ENCODE results near the gene ANKRD36. TPM values are rescaled to one million over a fixed set of nuclear protein-coding genes. Genes with fewer than 3 reads are reported as not detected.
"Not testable (repeated sequence)": the region's sequence is repeated elsewhere in the genome, so short reads cannot be mapped to it uniquely, and the experiment has no call there.

The ANKRD36 gene
- 10 to 100 TPM; 17.1 to 32.1 (median 26.4) TPM for total RNA-seq
- long read RNA-seq, donor 1, partial matches to known transcripts: 0 of 12 reads
- long read RNA-seq, donor 1, other reads (novel, unspliced or antisense): 12 of 12 reads
- long read RNA-seq, donor 2, partial matches to known transcripts: 0 of 2 reads
- long read RNA-seq, donor 2, other reads (novel, unspliced or antisense): 2 of 2 reads

DNA sequence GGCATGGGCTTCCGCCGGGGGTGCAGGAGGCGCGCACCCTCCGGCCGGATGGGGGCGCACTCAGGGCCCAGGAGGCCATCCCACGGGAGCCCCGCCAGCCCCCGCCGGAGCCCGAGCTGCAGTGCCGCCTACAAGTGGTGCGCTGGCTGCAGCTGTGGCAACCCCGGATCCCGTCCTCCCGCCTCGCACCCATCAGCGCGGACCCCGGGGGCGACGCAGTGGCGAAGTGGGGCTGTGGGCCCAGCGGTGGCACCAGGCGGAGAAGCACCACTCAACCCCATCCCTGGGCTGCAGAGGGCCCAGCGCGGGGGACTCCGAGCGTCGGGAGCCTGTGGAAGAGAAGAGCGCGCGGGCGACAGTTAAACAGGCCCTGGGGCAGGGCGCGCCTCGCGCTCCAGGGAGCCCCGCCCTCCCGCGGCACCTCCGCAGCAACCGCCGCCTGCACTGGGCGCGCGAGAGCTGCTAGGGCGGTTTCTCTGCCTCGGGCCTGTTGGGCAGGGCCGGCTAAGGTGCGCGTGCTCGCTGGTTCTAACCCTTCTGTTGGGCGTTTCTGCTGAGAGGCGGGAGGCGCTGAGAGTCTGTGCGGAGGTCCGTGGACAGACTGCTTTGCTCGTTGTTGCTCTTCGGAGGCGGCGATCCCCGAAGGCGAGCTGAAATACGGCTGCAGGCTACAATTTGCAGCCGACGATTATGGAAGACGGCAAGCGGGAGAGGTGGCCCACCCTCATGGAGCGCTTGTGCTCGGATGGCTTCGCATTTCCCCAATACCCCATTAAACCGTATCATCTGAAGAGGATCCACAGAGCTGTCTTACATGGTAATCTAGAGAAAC, at the start of gene ANKRD36:
TSS of gene ANKRD36 (plus strand) at position 104 of the 832 bp plus-strand sequence. CDS start at position 691, 587 bp downstream.
- peak; percentile 73 for TF ChIP-seq CTCF (IDR thresholded peaks at IDR 0.05)
- H3K36me3 ChIP-seq (ENCODE audit: low read depth); H3K4me1 ChIP-seq (ENCODE audit: low read depth); H3K9me3 ChIP-seq; intact Hi-C loops (cut with DNase I, micrococcal nuclease): not testable (repeated sequence)
- peak within 1 kb of the TSS; percentile 30 for H3K4me3 ChIP-seq
- ATAC-seq: peak; percentile 93
- DNase-seq: peak; percentile 81 to 91 (median 88)

- ATAC-seq; H3K9me3 ChIP-seq; H3K4me1 ChIP-seq (ENCODE audit: low read depth); H3K4me3 ChIP-seq; intact Hi-C loops (cut with DNase I, micrococcal nuclease); DNase-seq; H3K36me3 ChIP-seq (ENCODE audit: low read depth): not testable (repeated sequence)
Observed at GRCh38 chr2:97066030-97066429, 46.9 kb upstream of the ANKRD36 start.

- no peaks in the 10 kb centered on the region for H3K36me3 ChIP-seq (ENCODE audit: low read depth)
- H3K9me3 ChIP-seq: no peaks in the 10 kb centered on the region
- H3K4me3 ChIP-seq: no peak overlapping the region
- intact Hi-C loops (cut with DNase I, micrococcal nuclease): no loop called here
- TF ChIP-seq CTCF (IDR thresholded peaks at IDR 0.05): no peak
- no peak for ATAC-seq
- H3K4me1 ChIP-seq (ENCODE audit: low read depth): no peaks in the 10 kb centered on the region
- no peak for DNase-seq
Observed at GRCh38 chr2:97067279-97068004, 45.5 kb upstream of the ANKRD36 start.

DNA sequence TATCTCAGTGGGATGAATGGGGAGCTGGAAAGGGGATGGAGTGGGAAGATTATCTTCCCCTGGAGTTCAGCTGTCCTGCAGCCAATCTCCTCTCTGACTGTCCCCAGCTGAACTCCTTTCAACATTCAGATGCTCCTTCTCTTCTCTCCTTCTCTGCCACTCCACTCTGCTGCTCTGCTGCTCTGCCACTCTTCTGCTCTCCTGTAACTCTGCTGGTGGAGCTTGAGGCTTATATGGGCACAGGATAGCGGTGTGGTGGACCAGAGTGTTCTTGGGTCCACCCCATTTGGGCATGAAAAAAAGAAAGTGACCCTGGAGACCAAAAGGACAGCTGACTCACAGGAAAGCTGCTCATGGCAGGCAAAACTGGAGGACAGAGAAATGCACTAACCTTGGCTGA, 44.9 kb upstream of the ANKRD36 start:
- H3K36me3 ChIP-seq (ENCODE audit: low read depth): no peaks in the 10 kb centered on the region
- no peak overlapping the region for H3K4me3 ChIP-seq
- H3K4me1 ChIP-seq (ENCODE audit: low read depth): no peaks in the 10 kb centered on the region
- H3K9me3 ChIP-seq: no peaks in the 10 kb centered on the region
- DNase-seq (no peak), ATAC-seq (no peak)
- intact Hi-C loops (cut with DNase I, micrococcal nuclease): no loop called here
- no peak for TF ChIP-seq CTCF (IDR thresholded peaks at IDR 0.05)

- H3K9me3 ChIP-seq; intact Hi-C loops (cut with DNase I, micrococcal nuclease); H3K36me3 ChIP-seq (ENCODE audit: low read depth); DNase-seq; ATAC-seq; H3K4me1 ChIP-seq (ENCODE audit: low read depth); H3K4me3 ChIP-seq: not testable (repeated sequence)
Observed at GRCh38 chr2:97068722-97069121, 44.2 kb upstream of the ANKRD36 start.

DNA sequence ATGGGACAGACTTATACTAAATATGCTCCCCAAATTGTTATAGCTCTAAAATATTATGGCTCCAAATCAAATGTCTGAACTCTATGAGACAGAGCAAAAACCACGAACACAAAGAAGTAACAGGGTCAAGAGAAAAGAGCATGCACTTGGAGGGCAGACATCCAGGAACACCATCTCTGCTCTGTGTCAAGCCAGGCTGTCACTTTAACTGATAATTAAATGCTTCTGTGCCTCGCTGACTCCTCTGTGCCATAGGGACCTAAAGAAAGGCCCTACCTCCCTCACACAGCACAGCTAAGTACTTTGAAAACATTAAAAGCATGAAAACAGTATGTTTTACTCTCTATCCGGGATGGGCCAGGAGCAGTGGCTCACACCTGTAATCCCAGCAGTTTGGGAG, 42.0 kb upstream of the ANKRD36 start:
- H3K36me3 ChIP-seq (ENCODE audit: low read depth); H3K9me3 ChIP-seq; ATAC-seq; intact Hi-C loops (cut with DNase I, micrococcal nuclease); H3K4me1 ChIP-seq (ENCODE audit: low read depth); H3K4me3 ChIP-seq; DNase-seq: not testable (repeated sequence)

DNA sequence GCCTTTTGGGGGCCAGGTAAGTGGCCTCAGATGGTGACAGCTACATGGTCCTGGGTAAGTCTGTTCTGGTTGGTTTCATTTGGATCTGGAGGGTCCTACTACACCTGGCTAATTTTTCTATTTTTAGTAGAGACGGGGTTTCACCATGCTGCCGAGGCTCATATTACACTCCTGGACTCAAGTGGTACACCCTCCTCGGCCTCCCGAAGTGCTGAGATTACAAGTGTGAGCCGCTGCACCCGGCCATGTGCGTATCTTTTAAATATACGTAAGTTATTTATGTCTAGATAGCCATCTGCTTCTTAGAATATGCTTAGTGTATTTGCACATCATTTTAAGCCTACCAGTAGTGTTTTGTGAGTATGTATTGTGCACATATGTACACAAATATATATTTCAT, 35.7 kb upstream of the ANKRD36 start:
- DNase-seq; intact Hi-C loops (cut with DNase I, micrococcal nuclease); ATAC-seq; H3K4me1 ChIP-seq (ENCODE audit: low read depth); H3K4me3 ChIP-seq; H3K36me3 ChIP-seq (ENCODE audit: low read depth); H3K9me3 ChIP-seq: not testable (repeated sequence)

DNA sequence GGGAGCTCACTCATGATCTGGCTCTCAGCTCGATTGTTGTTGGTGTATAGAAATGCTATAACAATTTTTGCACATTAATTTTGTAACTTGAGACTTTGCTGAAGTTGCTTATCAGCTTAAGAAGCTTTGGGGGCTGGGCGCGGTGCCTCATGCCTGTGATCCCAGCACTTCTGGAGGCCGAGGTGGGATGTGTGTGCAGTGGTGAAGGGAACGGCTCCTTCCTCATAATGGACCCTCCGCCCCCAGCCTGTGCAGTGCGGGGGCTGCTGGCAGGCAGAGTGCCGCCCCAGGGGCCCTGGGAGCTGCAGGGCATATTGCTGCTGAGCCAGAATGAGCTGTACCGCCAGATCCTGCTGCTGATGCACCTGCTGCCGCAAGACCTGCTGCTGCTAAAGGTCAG, 32.1 kb upstream of the ANKRD36 start:
- DNase-seq; H3K4me1 ChIP-seq (ENCODE audit: low read depth); ATAC-seq; H3K36me3 ChIP-seq (ENCODE audit: low read depth); H3K4me3 ChIP-seq; H3K9me3 ChIP-seq; intact Hi-C loops (cut with DNase I, micrococcal nuclease): not testable (repeated sequence)

DNA sequence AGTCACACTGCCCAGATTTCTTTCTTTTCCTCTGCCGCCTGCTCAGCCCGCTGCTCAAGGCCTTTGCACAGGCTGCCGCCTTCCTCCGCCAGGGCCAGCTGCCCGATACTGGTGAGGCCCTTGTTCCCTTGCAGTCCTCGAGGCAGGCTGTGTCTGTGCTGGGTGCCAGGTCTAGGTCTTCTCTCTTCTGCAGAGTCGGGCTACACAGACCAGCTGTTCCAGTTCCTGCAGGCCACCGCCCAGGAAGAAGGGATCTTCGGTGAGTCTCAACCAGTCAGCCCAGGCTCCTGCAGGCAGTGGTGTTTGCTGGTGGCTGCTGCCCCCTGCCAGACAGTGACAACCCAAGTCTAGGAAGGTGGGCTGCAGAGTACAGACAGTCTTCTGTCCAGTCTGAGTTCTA, 30.7 kb upstream of the ANKRD36 start:
- ATAC-seq: peak; percentile 56
- H3K36me3 ChIP-seq (ENCODE audit: low read depth); H3K4me3 ChIP-seq; H3K4me1 ChIP-seq (ENCODE audit: low read depth); H3K9me3 ChIP-seq; intact Hi-C loops (cut with DNase I, micrococcal nuclease): not testable (repeated sequence)
- peak in 1 of 3 donors; percentile 6 for DNase-seq

DNA sequence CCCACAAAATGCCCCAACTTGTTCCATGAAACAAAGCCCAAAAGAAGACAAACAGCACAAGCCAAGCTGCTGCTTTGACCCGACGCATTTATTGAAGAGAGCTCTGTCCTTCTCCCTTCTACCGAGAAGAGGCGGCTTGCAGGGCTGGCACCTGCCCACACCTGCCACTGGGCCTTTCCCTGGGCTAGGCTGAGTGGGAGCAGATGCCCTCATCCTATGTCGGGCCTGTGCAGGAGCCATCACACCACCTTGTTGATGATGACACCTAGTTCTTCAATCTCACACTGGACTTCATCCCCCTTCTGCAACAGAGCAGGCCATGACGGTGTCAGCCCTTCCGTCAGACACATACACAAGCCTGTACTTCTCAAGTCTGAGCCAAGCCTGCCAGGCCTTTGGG, 29.4 kb upstream of the ANKRD36 start:
- ATAC-seq; H3K4me1 ChIP-seq (ENCODE audit: low read depth); H3K4me3 ChIP-seq; DNase-seq; H3K36me3 ChIP-seq (ENCODE audit: low read depth); H3K9me3 ChIP-seq; intact Hi-C loops (cut with DNase I, micrococcal nuclease): not testable (repeated sequence)

DNA sequence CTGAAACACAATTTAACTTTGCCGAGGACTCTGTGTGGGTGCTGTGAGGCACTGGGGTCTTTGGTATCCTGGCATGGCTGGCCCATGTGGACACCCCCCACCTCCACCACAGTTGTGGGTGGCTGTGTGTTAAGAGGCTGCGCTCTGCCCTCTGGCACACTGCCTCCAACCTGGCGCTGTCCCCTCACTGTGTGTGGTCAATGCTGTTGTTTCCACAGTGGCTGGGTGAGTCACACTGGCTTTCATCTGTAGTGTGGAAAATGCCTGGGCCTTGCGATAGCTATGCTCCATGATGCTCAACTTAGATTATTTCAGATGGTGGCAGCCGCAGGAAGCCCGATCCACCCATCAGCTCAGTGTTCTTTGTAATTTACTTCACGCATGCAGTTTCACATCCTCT, 27.9 kb upstream of the ANKRD36 start:
- H3K9me3 ChIP-seq; H3K4me1 ChIP-seq (ENCODE audit: low read depth); H3K36me3 ChIP-seq (ENCODE audit: low read depth); intact Hi-C loops (cut with DNase I, micrococcal nuclease); DNase-seq; H3K4me3 ChIP-seq; ATAC-seq: not testable (repeated sequence)

Measured in mucosa of descending colon (tissue), 3 donors.